Measurements from ENCODE around the gene KIF12.
"Not testable (repeated sequence)": the region's sequence is repeated elsewhere in the genome, so short reads cannot be mapped to it uniquely, and the experiment has no call there.

Gene KIF12

DNA sequence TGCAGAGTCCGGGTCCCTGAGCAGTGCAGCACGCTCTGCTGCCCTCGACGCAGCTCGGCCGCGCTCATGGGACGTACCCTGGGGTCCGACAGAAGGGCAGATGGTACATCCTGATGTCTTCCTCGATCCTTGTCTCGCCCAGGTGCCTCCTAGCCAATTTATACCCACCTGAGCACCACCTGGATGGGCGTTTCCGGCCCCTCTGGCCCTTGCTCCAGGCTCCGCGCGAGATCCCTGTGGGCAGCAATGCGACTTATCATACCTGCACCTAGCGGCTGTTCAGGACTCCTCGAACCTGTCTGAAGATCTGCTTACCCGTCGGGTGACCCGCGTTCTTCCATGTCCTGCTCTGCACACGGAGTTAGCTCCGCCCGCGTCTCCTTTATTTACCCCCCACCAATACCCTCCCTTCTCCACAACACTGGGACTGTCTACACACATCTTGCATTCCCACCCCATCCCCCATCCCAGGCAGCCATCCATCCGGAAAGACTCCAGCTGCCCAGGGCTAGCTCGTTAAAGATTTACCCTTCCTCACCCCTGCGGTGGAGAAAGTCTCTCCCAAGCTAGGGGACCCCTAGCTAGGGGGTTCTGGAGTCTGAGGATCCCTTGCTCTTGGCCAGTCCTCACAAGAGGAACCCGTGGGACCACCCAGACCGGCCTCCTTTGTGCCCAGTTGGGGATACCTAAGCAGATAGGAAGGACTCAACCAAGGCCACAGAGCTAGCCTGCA, at the start of gene KIF12:
Gene KIF12, minus strand, starts transcription at position 357 of the 733 bp plus-strand sequence. Its CDS starts 16 bp downstream, at position 341.
- no peak for DNase-seq

GRCh38 chr9:114146735-114147134, 47.6 kb upstream of the KIF12 start:
- DNase-seq: no peak

- no peak for DNase-seq
Observed at GRCh38 chr9:114143234-114143633, 44.1 kb upstream of the KIF12 start.

DNA sequence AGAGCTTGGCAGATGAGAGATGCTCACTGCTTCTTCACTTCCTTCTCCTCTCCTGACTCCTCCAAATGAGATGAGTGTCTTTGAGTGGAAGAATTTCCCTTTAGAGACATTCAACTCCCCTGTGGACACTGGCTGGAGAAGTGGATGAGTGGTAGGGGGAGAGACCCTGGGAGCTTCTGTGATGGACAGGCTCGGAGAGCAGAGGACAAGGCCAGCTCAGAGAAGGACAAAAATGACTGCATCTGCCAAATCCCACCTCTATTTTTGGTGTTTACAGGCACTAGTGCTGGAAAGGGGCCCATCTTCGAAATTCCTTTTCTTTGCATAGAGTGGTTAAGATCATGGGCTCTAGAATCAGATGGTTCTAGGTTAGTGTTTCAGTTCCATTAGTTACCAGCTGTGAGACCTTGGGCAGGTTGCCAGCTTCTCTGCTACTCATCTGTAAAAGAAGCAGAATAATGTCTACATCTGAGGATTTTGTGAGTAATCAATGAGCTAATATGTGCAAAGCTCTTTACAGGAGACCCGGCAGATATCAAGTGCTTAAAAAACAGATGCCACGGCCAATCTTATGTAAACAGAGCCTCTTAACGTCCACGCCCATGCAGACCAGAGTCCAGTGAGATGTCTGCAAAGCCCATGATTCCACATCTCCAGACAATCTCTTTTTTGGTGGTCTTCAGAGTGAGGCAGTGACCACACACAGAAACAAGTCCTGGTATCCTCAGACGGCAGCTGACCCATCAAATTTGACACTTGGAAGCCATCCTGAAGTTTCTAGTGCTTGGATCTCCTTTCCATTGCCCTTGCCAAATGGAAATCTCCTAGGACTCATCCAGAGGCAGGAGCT, 42.7 kb upstream of the KIF12 start:
- DNase-seq: no peak

DNA sequence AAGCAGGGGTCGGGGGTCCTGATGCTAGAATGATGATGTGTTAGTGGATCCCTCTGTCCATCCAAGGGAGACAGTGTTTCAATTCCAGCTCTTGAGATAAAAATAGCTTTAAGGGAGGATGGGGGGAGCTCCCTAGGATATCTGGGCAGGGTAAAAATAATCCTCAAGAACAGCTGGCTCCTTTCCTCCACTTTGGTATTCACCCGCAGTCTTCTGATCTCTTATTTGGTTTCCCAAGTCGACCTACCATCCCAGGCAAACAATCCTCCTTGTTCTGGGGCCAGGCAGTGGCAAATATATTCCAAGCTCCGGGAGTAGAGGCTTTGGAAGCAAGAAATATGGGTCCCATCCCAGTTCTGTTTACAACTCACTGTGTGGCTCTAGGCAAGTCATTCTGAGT, 41.8 kb upstream of the KIF12 start:
- no peak for DNase-seq

- no peak for DNase-seq
Observed at GRCh38 chr9:114140401-114140800, 41.3 kb upstream of the KIF12 start.

- no peak for DNase-seq
Observed at GRCh38 chr9:114139071-114139470, 40.0 kb upstream of the KIF12 start.

GRCh38 chr9:114138552-114138971, 39.5 kb upstream of the KIF12 start:
- no peak for DNase-seq

- DNase-seq: no peak
Observed at GRCh38 chr9:114137831-114138230, 38.7 kb upstream of the KIF12 start.

- DNase-seq: no peak
Observed at GRCh38 chr9:114134827-114135396, 35.8 kb upstream of the KIF12 start.

GRCh38 chr9:114132550-114132918, 33.4 kb upstream of the KIF12 start:
- no peak for DNase-seq

- DNase-seq: no peak
Observed at GRCh38 chr9:114131808-114132549, 32.9 kb upstream of the KIF12 start.

- DNase-seq: no peak
Observed at GRCh38 chr9:114130624-114131277, 31.7 kb upstream of the KIF12 start.

GRCh38 chr9:114130141-114130540, 31.0 kb upstream of the KIF12 start:
- DNase-seq: no peak

DNA sequence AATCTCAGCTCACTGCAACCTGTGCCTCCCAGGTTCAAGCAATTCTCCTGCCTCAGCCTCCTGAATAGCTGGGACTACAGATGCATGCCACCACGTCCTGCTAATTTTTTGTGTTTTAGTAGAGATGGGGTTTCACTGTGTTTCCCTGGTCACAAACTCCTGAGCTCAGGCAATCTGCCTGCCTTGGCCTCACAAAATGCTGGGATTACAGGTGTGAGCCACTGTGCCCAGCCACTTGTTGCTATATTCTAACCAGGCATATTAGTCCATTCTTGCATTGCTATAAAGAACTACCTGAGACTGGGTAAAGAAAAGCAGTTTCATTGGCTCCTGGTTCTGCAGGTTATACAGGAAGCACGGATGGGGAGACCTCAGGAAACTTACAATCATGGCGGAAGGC, 29.7 kb upstream of the KIF12 start:
- DNase-seq: not testable (repeated sequence)

- DNase-seq: no peak
Observed at GRCh38 chr9:114126247-114127060, 27.4 kb upstream of the KIF12 start.

- DNase-seq: no peak
Observed at GRCh38 chr9:114125476-114126013, 26.5 kb upstream of the KIF12 start.

- no peak for DNase-seq
Observed at GRCh38 chr9:114124666-114125475, 25.8 kb upstream of the KIF12 start.

- DNase-seq: no peak
Observed at GRCh38 chr9:114124138-114124537, 25.0 kb upstream of the KIF12 start.

Data from amniotic stem cell (primary cell).